Mononuclear cell (primary cell): Measurements from ENCODE around the gene PNMA8B. TPM values are rescaled to one million over a fixed set of nuclear protein-coding genes. Genes with fewer than 3 reads are reported as not detected.

Source experiments
- H3K27me3 ChIP-seq: 2 replicates; pipeline ENCODE4 v1.6.0; 2011; ENCODE audit warnings: low read length, control low read depth; ENCODE audit not compliant: insufficient read depth
- H3K4me1 ChIP-seq: 2 replicates; pipeline ENCODE4 v1.5.1; 2011; ENCODE audit warnings: mild to moderate bottlenecking, low read length, control low read depth; ENCODE audit not compliant: insufficient read depth
- H3K4me3 ChIP-seq: 2 replicates; pipeline ENCODE4 v1.5.1; 2011; ENCODE audit warnings: mild to moderate bottlenecking, low read length, moderate library complexity
- H3K9me3 ChIP-seq: 2 replicates; pipeline ENCODE4 v1.5.1; 2011; ENCODE audit warnings: low read depth, mild to moderate bottlenecking, control low read depth, low read length
- total RNA-seq: library from RNA; depleted of rRNA; stranded (reverse); fragments of >200 nt; gene quantifications from one replicate; pipeline ENCODE4 v1.2.3, GENCODE V29; 2012

The PNMA8B gene
- total RNA-seq, 1 donor = under 0.01 TPM

DNA sequence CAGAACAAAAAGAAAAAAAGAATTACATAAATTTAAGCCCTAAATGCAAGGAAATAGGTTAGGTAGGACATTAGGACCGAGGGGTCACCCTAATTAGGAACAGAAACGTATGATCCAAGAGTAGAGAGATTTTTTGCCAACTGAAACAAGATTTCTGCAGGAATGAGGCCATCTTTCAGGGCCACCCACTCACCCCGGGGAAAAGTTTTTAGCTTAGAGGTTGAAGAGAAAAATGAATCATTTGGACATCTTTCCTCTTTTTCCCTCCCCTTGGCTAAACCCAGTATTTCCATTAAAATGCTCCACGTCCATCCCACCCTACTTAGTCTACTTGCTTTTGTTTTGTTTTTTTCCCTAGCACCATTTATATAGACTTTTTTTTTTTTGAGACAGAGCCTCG is 13.7 kb downstream of the PNMA8B start:
- Histone ChIP-seq H3K9me3 (no peaks in the 10 kb centered on the region), H3K27me3 (peaks cover 6% of the 10 kb centered on the region), H3K4me1 (no peaks in the 10 kb centered on the region), H3K4me3 (no peak overlapping the region)

- Histone ChIP-seq H3K9me3 (no peaks in the 10 kb centered on the region), H3K4me1 (no peaks in the 10 kb centered on the region), H3K27me3 (peaks cover under 1% of the 10 kb centered on the region), H3K4me3 (no peak overlapping the region)
Observed at GRCh38 chr19:46481223-46481848, 14.3 kb downstream of the PNMA8B start.

DNA sequence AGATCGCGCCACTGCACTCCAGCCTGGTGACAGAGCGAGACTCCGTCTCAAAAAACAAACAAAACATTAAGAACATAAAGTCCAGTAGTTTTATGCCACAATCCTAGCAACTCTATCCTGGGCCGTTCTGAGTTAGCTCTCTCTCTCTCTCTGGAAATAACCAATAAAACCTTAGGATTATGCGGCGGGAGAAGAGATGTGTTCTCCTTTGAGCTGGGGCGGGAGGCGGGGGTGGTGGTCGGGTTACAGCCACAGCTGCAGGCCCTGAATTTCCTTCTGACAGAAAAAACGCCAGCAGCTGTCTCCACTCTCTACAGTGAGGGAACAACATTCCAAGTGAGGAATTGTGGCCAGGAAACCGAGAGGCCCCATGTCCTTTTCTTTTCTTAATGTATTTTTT is 15.3 kb downstream of the PNMA8B start:
- Histone ChIP-seq H3K9me3 (no peaks in the 10 kb centered on the region), H3K4me1 (no peaks in the 10 kb centered on the region), H3K27me3 (no peaks in the 10 kb centered on the region), H3K4me3 (no peak overlapping the region)

- Histone ChIP-seq H3K9me3 (no peaks in the 10 kb centered on the region), H3K27me3 (peaks cover 7% of the 10 kb centered on the region), H3K4me1 (no peaks in the 10 kb centered on the region), H3K4me3 (no peak overlapping the region)
Observed at GRCh38 chr19:46478356-46478986, 17.2 kb downstream of the PNMA8B start.

DNA sequence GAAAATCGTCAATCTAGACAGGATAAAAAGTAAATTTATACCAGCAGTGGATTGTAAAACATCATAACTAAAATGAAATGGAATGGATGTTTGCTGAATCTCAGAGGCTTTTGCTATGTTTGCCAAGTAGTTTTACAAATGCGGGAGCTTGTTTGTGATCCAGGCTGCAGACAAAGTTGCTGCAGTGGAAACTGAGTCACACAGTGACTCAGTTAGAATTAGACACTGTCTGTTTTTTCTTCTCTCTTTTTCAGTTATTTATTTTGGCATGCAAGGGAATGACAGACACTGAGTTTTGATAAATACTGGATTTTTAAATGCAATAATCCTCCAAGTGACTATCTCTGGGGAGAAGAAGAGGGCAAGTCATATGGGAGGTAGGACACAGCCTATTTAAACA is 19.7 kb downstream of the PNMA8B start:
- Histone ChIP-seq H3K4me1 (peaks cover 8% of the 10 kb centered on the region), H3K9me3 (no peaks in the 10 kb centered on the region), H3K27me3 (peaks cover 27% of the 10 kb centered on the region), H3K4me3 (no peak overlapping the region)

DNA sequence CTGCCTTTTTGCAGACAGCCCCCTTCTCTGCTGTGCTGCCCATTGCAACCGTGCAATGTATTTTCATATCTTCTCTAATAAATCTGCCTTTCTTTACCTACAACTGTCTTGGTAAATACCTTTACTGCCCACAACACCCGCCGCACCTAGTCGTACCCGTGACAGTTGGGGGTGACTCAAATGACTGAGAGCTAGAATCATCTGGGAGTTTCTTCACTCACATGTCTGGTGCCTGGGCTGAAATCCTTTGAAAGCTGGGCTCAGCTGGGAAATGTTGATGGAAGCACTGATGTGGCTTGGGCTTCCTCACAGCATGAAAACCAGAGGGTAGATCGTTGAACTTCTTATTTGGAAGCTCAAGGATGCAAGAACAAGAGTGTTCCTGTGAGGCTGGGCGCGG is 21.5 kb downstream of the PNMA8B start:
- H3K4me1 ChIP-seq = peaks cover 9% of the 10 kb centered on the region
- H3K4me3 ChIP-seq = no peak overlapping the region
- H3K9me3 ChIP-seq = no peaks in the 10 kb centered on the region
- peaks cover 31% of the 10 kb centered on the region for H3K27me3 ChIP-seq

- H3K9me3 ChIP-seq = no peaks in the 10 kb centered on the region
- peaks cover 31% of the 10 kb centered on the region for H3K27me3 ChIP-seq
- peaks cover 9% of the 10 kb centered on the region for H3K4me1 ChIP-seq
- H3K4me3 ChIP-seq = no peak overlapping the region
Observed at GRCh38 chr19:46472592-46472991, 23.1 kb downstream of the PNMA8B start.

GRCh38 chr19:46471811-46472543 is 23.7 kb downstream of the PNMA8B start:
- Histone ChIP-seq H3K4me1 (peaks cover 9% of the 10 kb centered on the region), H3K9me3 (no peaks in the 10 kb centered on the region), H3K27me3 (peaks cover 31% of the 10 kb centered on the region), H3K4me3 (no peak overlapping the region)

DNA sequence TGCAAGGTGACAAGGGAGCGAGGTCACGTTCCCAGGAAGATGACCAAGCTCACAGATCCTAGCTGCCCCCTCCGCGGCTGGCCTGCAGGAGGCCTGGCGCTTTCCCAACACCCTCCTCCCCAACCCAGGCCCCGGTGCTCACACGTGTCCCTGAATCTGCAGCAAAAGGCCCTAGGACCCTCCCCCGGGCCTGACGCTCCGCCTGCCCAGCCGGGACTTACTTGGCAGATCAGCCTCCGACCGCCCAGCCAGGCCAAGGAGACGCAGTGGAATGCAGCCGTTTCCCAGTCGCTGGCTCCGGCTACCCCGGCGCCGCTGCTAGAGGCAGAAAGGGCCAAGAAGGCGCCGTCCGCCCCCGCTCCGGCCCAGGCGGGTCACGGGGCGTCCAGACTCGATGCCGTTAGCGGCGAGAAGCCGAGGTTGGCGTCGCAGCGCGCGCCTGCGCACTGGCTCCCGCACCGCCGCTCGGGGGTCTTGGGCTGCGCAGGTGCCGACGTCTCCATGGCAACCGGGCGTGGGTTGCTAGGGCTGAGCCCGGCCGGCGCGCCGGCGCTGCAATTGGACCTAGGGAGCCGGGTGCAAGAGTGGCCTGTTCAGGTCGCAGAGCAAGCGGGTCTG is 24.4 kb downstream of the PNMA8B start, which contains the start of gene PNMA8A:
Gene PNMA8A (minus strand): TSS at position 448 of the 618 bp plus-strand sequence. CDS start 528 bp downstream, outside the sequence.
- H3K4me3 ChIP-seq = no peak within 1 kb of the TSS

DNA sequence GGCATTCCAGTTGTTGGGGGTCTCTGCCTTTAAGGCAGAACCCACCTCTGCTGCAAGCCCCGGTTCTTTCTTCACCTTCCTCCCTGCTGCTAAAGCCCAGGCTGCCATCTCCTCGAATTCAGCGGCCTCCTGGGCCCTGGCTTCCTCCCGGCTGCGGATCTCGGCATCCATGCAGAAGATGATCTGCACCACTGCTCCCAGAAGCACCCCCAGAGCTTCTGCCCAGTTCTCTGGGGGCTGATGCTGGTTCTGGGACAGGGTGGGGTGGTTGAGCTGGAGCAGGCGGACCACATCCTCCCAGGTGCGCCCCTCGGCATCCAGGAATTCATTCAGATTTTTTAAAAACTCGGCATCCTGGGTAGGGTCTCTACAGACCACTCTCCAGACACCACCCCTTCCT is 25.3 kb downstream of the PNMA8B start:
- Histone ChIP-seq H3K4me1 (peaks cover 9% of the 10 kb centered on the region), H3K4me3 (no peak overlapping the region), H3K27me3 (peaks cover 31% of the 10 kb centered on the region), H3K9me3 (no peaks in the 10 kb centered on the region)

More for the DNA sequence above, 24.4 kb downstream of the PNMA8B start, which contains the start of gene PNMA8A:
- peaks cover 9% of the 10 kb centered on the region for H3K4me1 ChIP-seq
- no peaks in the 10 kb centered on the region for H3K9me3 ChIP-seq
- peaks cover 31% of the 10 kb centered on the region for H3K27me3 ChIP-seq

DNA sequence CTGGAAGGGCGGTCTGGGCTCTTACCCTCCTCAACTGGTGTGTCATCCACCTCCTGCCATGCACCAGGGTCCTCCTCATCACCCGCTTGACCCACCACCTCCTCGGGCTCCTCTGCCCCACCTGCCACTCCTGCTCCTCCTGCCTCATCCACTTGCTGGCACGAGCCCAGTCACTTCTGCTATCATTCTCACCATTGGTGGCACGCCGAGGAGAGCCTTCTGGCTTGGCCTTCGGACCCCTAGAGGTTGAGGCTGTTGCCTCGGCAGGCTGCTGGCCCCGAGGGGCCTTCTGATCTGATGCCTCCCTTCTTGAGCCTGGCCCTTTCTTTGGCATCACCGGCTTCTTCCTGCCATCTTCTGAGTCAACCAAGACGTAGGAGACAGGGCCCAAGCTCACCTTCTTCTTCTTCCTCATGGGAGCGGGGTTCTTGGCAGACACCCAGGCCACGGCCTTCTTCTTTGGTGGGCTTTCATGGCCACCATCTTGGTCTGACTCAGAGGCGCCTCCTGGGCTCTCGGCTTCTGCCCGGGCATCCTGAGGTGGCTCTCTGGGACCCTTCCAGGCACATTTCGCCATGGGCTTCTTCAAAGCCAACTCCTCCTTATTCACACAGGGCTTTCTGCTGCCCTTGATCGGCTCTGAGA is 26.0 kb downstream of the PNMA8B start:
- Histone ChIP-seq H3K9me3 (no peaks in the 10 kb centered on the region), H3K4me1 (peaks cover 9% of the 10 kb centered on the region), H3K27me3 (peaks cover 31% of the 10 kb centered on the region), H3K4me3 (no peak overlapping the region)

DNA sequence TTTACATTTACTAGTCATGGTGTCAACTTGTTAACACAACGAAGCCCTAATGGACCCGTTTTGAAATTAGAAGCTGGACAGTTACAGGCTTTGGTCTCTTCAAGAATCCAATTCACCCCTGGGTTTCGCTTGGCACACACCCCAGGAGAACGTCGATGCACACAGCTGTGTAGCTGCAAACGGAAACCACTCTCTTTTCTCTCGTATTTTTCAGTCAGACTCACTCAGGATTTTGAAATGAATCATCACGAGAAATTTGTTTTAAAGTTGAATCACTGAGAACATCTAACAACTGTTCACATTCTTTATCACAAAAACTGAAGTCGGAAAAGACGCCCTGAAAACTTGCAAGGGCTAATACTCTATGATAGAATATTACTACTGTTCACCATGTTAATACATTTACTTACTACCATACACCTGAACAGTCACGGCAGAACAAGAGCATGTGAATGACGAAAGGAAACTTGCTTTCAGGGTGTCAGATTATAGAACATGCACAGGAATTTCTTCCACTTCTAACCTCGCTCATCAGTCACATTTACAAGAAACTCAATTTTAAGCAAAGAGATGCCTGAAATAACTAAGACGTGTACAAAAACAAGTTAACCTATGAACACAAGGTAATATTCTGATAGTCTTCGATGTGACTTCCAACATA is 29.0 kb downstream of the PNMA8B start:
- no peaks in the 10 kb centered on the region for H3K9me3 ChIP-seq
- no peak overlapping the region for H3K4me3 ChIP-seq
- H3K4me1 ChIP-seq = peaks cover 8% of the 10 kb centered on the region
- peaks cover 10% of the 10 kb centered on the region for H3K27me3 ChIP-seq

DNA sequence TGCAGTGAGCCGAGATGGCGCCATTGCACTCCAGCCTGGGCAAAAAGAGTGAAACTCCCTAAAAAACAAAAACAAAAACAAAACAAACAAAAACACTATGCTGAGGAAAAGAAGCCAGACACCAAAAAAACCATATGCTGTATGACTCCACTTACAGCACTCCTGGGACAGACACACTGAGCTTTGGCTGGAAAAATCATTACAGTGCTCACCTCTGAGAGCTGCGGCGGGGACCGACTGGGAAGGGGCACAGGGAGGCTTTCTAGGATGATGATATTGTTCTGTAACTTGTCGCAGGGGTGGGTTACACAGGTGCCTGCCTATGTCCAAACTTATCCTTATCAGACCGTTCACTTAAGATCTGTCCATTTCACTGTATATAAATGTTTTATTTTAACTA is 32.2 kb downstream of the PNMA8B start:
- no peaks in the 10 kb centered on the region for H3K4me1 ChIP-seq
- no peaks in the 10 kb centered on the region for H3K9me3 ChIP-seq
- H3K27me3 ChIP-seq = no peaks in the 10 kb centered on the region
- no peak overlapping the region for H3K4me3 ChIP-seq

GRCh38 chr19:46461537-46461936 is 34.1 kb downstream of the PNMA8B start:
- Histone ChIP-seq H3K4me3 (no peak overlapping the region), H3K4me1 (no peaks in the 10 kb centered on the region), H3K9me3 (no peaks in the 10 kb centered on the region), H3K27me3 (no peaks in the 10 kb centered on the region)
